GM18861 (cell line): ENCODE results near the gene LIMD2.
A peak's percentile ranks its signal among the peaks of the same experiment; 100 is the strongest.

Source experiments
- ATAC-seq: cut with Tn5 transposase; IDR thresholded peaks from one replicate; pipeline ENCODE4 v1.9.1; 2021; ENCODE audit not compliant: unreplicated experiment

Gene LIMD2

DNA sequence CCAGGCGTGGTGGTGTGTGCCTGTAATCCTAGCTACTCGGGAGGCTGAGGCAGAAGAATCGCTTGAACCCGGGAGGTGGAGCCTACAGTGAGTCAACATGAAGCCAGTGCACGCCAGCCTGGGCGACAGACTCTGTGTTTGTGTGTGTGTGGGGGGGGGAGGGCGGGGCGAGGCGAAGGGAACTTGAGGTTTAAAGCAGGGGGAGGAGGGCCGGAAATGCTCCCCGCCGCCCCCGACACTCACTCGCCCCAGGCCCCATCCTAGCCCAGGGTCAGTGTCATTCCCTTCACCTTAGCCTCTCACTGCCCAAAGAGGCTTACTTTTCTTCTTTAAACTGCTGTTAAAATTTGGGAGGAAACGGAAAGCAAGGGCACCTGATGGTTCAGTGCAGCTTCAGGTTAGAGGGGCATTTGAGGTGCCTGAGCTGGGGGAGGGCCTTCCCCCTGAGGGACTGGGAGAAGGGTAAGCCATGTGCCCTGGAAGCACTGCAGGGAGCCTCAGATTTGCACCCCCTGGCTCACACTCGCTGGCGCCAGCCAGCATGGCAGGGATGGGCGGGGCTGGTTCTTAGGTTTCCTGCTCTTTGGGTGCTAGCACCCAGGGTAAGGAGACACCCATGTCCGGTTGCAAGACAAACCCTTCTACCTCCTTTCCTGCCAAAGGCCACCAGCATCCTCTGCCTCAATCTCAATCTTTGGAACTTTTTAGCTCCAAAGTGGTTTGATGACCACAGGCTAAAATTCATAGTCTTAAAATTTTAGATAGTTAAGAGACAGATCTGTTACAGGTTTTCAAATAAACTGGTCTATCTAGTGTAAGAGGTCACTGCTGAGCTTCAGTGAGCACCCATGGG lies 2.2 kb upstream of the LIMD2 start:
- ATAC-seq = no peak

DNA sequence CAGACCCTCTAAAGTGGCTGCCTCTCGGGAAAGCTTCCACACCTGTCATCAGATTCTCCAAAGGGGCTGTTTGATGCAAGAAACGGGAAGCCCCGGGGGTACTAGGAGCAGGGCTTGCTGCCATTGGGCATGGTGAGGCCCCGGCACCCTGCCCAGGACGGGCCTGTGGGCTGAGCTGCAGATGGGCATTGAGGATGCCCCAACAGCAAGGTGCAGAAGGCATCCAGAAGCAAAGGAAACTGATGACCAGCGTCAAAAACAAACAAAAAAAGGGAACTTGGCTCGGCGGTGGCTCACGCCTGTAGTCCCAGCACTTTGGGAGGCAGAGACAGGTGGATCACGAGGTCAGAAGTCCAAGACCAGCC lies 1.5 kb upstream of the LIMD2 start:
- no peak for ATAC-seq

GRCh38 chr17:63700528-63701455 lies 867 bp upstream of the LIMD2 start:
- ATAC-seq = no peak

DNA sequence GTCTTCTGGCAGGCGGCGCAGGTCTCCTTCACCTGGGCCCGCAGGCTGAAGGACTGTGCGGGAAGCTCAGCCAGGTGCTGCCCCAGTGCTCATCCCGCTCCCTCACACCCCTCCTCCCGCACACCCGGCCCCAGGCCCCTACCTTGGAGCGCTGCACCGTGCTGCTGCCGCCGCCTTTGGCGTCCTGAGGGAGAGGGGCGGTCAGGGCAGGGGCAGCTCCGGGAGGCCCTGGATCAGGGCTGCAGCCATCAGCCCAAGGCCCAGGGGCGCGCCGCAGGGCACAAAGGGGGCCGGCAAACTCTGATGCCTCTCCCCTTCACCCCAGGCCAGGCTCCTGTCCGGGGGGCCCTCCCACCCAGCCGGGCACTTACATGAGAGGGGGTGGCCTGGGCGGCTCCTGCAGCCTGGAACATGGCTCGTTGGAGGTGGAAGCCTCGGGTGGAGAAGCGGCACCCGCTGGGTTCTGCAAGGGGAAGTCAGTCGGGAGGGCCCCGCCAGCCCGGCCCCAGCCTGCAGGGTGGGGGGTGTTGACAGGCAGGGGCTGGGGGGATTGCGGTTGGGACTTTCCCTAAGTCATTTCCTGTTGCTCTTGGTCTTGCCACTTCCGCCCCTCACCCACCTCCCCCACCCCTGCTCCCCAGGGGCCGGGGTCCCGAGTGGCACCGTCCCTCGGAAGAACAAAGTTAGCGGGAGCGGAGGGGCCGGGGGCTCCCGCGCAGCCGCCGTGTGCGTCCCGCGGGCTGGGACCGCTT lies 863 bp downstream of the LIMD2 start:
- ATAC-seq = peak; percentile 23

DNA sequence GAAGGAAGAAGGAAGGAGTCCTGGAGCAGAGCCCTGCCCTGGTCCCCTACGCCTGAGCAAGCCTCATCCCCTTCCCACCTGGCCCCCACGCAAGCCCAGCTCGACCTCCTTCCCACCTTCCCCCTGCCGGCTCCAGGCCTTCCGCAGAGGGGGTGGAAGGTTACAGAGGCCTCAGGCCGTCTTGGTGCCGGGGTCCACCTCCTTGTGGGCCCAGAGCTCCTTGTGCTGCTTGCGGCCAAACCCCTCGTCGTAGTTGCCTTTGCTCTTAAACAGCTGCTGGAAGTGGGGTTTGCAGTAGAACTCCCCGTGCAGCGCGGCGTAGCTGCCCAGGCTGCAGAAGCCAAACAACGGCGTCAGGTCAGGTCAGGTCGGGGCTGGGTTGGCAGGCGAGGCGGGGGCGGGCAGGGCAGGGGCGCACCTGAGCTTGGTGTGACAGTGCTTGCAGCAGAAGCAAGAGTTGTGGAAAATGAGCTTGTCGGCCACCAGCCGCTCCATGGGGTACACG lies 1.5 kb downstream of the LIMD2 start:
- ATAC-seq = no peak

DNA sequence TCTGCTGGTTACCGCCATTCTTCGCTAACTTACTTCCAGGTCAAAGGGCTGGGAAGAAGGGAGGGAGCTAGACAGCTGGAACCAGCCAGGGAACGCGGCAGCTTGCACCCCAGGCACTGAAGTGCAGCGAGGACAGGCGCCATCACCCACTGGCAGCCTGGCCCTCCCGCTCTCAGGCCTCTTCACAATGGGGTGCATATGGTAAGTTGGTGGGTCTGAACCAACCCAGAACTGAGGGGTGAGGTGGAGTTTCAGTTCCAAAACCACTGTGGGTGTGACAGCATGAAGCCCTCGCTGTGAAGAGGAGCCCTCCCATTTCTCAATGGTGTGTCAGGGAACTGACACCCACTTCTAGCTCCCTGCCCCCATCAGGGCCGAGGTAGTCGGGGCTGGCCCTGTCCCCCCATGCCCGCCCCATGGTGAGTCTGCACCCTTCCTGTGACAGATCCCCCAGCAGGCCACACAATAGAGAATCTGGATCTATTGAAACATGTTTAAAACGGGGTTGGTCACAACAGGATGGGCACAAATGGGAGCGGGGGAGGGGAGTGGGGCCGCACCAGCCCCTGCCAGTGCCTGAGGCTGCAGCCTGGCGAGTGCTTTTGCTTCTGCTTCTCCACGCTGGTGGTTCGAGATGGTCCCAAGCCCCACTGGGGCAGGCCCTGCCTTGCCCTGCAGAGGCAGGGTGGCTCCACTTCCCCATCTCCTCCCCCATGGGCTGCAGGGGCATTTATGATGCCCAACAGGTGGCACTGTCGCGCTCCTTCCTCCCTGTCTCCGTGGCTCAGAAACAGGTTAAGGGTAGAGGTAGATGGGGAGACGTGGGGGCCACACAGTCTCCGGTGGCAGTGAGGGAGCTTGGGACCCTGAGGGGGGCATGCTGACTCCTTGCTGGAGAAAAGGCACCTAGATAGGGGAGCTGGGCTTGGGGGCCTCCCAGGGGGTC lies 2.3 kb downstream of the LIMD2 start:
- peak; percentile 19 for ATAC-seq

DNA sequence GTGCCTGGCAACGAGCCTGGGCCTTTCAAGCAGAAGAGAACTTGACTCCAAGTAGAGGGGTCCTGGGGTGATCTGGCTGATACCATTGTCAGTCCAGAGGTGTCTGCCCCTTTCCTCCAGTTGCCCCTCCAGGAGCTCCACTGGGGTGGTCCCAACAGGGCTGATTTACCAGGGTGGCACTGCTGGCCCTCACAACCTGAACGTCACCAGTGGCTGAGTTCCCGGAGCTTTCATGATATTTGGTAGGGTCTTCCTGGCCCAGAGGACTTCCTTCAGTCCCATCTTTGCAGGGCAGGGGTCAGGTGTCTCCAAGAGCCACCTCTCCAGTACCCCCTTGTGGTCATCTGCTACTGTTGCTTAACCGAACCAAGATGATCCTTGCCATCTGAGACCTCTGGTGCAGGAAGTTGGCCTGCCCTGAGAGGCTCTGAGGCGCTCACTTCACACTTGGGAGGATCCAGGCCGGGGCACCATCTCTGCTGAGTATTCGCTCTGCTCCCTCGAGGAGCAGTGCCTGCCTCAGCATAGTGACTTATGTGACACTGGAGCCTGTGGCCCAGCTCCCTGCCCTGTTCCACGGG lies 3.5 kb downstream of the LIMD2 start:
- ATAC-seq = no peak

DNA sequence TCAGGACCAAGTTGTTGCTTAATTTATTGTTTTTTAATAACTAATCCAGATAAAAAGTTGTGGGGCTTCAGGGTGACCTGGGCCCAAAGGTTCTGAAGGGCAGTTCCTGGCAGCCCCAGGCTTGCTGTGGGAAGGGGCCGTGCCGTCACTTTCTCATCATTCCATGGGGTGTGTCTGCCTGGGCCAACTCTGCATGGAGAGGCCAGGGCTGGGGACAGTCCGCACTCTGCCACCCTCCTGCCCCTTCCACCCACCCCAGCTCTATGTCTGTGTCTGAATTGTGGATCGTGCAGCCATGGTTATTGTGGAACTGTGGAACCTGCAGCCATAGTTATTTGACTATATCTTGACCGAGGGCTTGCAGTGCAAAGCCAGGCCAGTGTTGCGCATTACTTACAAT lies 4.0 kb downstream of the LIMD2 start:
- no peak for ATAC-seq

DNA sequence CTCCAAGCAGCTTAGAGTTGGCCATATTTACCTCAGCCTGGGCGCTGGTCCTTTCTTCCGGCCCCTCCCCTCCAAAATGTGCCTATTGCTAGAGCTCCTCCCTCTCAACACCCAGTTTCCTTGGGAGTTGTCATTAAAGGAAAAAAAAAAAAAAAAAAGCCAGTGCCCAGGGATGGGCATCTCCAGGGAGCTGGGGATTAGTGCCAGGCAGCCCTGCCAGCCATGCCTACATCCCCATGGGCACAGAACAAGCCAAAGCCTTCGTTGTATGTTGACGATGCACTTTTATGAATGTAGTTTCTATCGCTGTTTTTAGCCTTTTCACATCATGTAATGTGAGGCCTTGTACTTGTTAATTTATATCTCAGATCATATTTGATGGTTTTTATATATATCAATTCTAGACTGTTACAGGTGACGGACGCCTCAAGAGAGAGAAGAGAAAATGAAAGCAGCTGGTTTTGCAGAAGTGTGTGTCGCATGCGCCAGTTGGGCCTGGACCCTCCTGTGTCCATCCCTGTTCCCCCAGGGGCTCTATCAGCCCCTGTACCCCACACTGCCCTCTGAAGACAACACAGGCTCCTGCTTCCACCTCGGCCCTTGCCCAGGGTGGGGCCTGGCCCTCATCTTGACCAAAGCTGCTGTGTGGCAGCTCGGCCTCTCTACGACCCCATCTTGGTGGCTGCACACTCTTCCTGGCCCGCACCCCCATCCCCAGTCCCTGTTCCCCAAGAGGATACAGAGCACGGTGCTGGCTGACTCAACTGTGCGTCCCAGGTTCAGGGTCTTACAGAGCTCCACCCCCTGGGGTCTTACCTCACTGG lies 4.8 kb downstream of the LIMD2 start:
- ATAC-seq = no peak

GRCh38 chr17:63694229-63694949 lies 5.5 kb downstream of the LIMD2 start:
- ATAC-seq = no peak

- ATAC-seq = no peak
Measured at GRCh38 chr17:63693411-63694113, 6.4 kb downstream of the LIMD2 start.

- ATAC-seq = no peak
Measured at GRCh38 chr17:63692195-63692816, 7.6 kb downstream of the LIMD2 start.

- ATAC-seq = no peak
Measured at GRCh38 chr17:63689479-63689878, 10.4 kb downstream of the LIMD2 start.

- no peak for ATAC-seq
Measured at GRCh38 chr17:63688396-63689020, 11.4 kb downstream of the LIMD2 start.

- no peak for ATAC-seq
Measured at GRCh38 chr17:63686138-63686685, 13.7 kb downstream of the LIMD2 start.

DNA sequence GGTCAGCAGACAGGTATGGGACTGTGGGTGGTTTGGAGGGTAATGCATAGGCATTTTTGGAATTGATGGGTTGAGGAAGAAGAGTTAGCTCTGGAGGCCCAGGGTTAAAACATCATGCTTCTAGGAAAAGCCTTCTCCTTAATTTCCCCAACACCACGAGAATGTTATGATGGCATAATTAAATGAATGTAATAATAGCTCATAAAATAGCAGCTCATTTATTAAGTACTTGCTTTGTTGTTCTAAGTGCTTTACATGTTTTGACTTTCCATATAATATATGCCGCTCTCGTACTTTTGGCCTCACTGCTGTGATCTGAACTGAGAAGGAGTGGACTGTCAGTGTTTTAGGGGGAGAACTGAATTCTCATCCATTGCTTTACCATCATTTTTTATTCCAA lies 14.3 kb downstream of the LIMD2 start:
- ATAC-seq = no peak
